A549 (cell line): ENCODE results near the gene PITPNM3. TPM values are rescaled to one million over a fixed set of nuclear protein-coding genes. Genes with fewer than 3 reads are reported as not detected.

Source experiments
- ATAC-seq, 2 experiments: fragments of 200-7000 bp in 1 of 2; fragments of >200 bp in 1 of 2; cut with Nextera tagmentation in 1 of 2; cut with Tn5 transposase in 1 of 2; 3 replicates each; pipeline versions ENCODE4 v1.8.0 to v1.9.1; 2018 to 2020; ENCODE audit warnings: mild to moderate bottlenecking in 1 of 2, moderate library complexity in 1 of 2
- CTCF ChIA-PET: fragments of 300-600 bp; sonication (Branson Sonifier 250); formaldehyde crosslinking; extraction: SDS; loops from one replicate; lab custom pipeline; 2021; ENCODE audit warnings: antibody characterized with exemption, inconsistent platforms; lab: Yijun Ruan, JAX
- POLR2A ChIA-PET: fragments of 350-600 bp; formaldehyde crosslinking; extraction: SDS; loops from one replicate; lab custom pipeline; 2021; ENCODE audit warnings: antibody characterized with exemption, inconsistent platforms; lab: Yijun Ruan, JAX
- DNase-seq, 2 experiments: peaks; one replicate each; pipeline versions ENCODE4 v3.0.0 to v3.0.0-alpha.2; 2011 to 2016; ENCODE audit warnings: low read depth in 1 of 2, low spot score in 1 of 2
- FAIRE-seq: peaks from 2 replicates; lab custom pipeline; 2011; peaks lifted over from hg19 to GRCh38; lab: Jason Lieb, UNC
- H3K27ac ChIP-seq, 2 experiments: fragments of >200 bp; sonication (Bioruptor Twin); formaldehyde crosslinking; 3 replicates each; pipeline ENCODE4 v1.5.1; 2016 to 2017
- H3K4me1 ChIP-seq: fragments of >200 bp; sonication (Bioruptor Twin); formaldehyde crosslinking; 3 replicates; pipeline ENCODE4 v1.6.1; 2016
- H3K4me2 ChIP-seq: fragments of >200 bp; sonication (Bioruptor Twin); formaldehyde crosslinking; 3 replicates; pipeline ENCODE4 v1.6.1; 2016
- H3K4me3 ChIP-seq: fragments of >200 bp; sonication (Bioruptor Twin); formaldehyde crosslinking; 3 replicates; pipeline ENCODE4 v1.5.1; 2016
- H3K9me3 ChIP-seq: fragments of >200 bp; sonication (Bioruptor Twin); formaldehyde crosslinking; 3 replicates; pipeline ENCODE4 v1.6.1; 2016
- BHLHE40 ChIP-seq: IDR thresholded peaks from 2 replicates; pipeline ENCODE4 v1.6.1; 2012; ENCODE audit warnings: low read depth, low read length, inconsistent platforms
- CBX8 ChIP-seq: fragments of 200-600 bp; sonication (generic); IDR thresholded peaks from 2 replicates; pipeline ENCODE4 v1.6.1; 2016
- CHD4 ChIP-seq: fragments of 200-600 bp; sonication (generic); IDR thresholded peaks from 2 replicates; pipeline ENCODE4 v1.6.1; 2016; ENCODE audit warnings: antibody characterized with exemption, mild to moderate bottlenecking, borderline replicate concordance
- EHF ChIP-seq: fragments of 250-450 bp; sonication (Bioruptor Pico); IDR thresholded peaks from 2 replicates; pipeline ENCODE4 v1.5.0; 2020; ENCODE audit warnings: mild to moderate bottlenecking
- EHMT2 ChIP-seq: fragments of 200-600 bp; sonication (generic); IDR thresholded peaks from 2 replicates; pipeline ENCODE4 v1.6.1; 2016; ENCODE audit warnings: antibody characterized with exemption, low read depth, mild to moderate bottlenecking, moderate library complexity
- HDAC2 ChIP-seq: fragments of 200-600 bp; sonication (generic); IDR thresholded peaks from 2 replicates; pipeline ENCODE4 v1.6.1; 2016
- HEYL ChIP-seq: fragments of 250-450 bp; sonication (Bioruptor Pico); IDR thresholded peaks from 2 replicates; pipeline ENCODE4 v1.8.0; 2021; ENCODE audit warnings: mild to moderate bottlenecking, moderate library complexity
- HOXA7 ChIP-seq: fragments of 250-450 bp; sonication (Bioruptor Pico); IDR thresholded peaks from 2 replicates; pipeline ENCODE4 v1.5.0; 2020; ENCODE audit warnings: mild to moderate bottlenecking, moderate library complexity
- HOXB13 ChIP-seq: fragments of 250-450 bp; sonication (Bioruptor Pico); IDR thresholded peaks from 2 replicates; pipeline ENCODE4 v1.5.0; 2020; ENCODE audit warnings: low read depth, mild to moderate bottlenecking, moderate library complexity
- KDM5A ChIP-seq: fragments of 200-600 bp; sonication (generic); IDR thresholded peaks from 2 replicates; pipeline ENCODE4 v1.6.1; 2016; ENCODE audit warnings: antibody characterized with exemption, mild to moderate bottlenecking
- MAZ ChIP-seq: fragments of 150-350 bp; IDR thresholded peaks from 2 replicates; pipeline ENCODE4 v1.6.1; 2014; ENCODE audit warnings: antibody characterized with exemption, low read depth, low read length, borderline replicate concordance
- MYC ChIP-seq: IDR thresholded peaks from 2 replicates; pipeline ENCODE4 v1.6.1; 2012; ENCODE audit warnings: mild to moderate bottlenecking, inconsistent platforms, low read length, improper control_type of control experiment, borderline replicate concordance
- NFE2L2 ChIP-seq: fragments of 150-350 bp; conservative IDR thresholded peaks from 2 replicates; pipeline ENCODE4 v1.6.1; 2014; ENCODE audit warnings: low read length
- NPAS2 ChIP-seq: fragments of 250-450 bp; sonication (Bioruptor Pico); IDR thresholded peaks from 2 replicates; pipeline ENCODE4 v1.8.0; 2022; ENCODE audit warnings: mild to moderate bottlenecking, moderate library complexity, borderline replicate concordance
- NR3C1 ChIP-seq: fragments of >200 bp; sonication (Bioruptor Twin); formaldehyde crosslinking; IDR thresholded peaks from 3 replicates; pipeline ENCODE4 v1.6.1; 2017
- PHF8 ChIP-seq: fragments of 200-600 bp; sonication (generic); IDR thresholded peaks from 2 replicates; pipeline ENCODE4 v1.6.1; 2016; ENCODE audit warnings: low read depth, mild to moderate bottlenecking, antibody characterized with exemption, moderate library complexity, borderline replicate concordance
- POLR2A ChIP-seq: IDR thresholded peaks from 2 replicates; pipeline ENCODE4 v1.6.1; 2012; ENCODE audit warnings: mild to moderate bottlenecking, low read length
- RARB ChIP-seq: fragments of 250-450 bp; sonication (Bioruptor Pico); IDR thresholded peaks from 2 replicates; pipeline ENCODE4 v1.8.0; 2021; ENCODE audit warnings: mild to moderate bottlenecking, moderate library complexity
- RCOR1 ChIP-seq: fragments of 150-350 bp; IDR thresholded peaks from 2 replicates; pipeline ENCODE4 v1.6.1; 2014; ENCODE audit warnings: antibody characterized with exemption, low read length, low read depth
- SMC3 ChIP-seq: fragments of >200 bp; sonication (Bioruptor Twin); formaldehyde crosslinking; IDR thresholded peaks from 3 replicates; pipeline ENCODE4 v1.6.1; 2018; ENCODE audit warnings: inconsistent platforms
- TP53 ChIP-seq: fragments of 250-450 bp; sonication (Bioruptor Pico); IDR thresholded peaks from 2 replicates; pipeline ENCODE4 v1.5.0; 2021; ENCODE audit warnings: mild to moderate bottlenecking, moderate library complexity
- ZC3H11A ChIP-seq: fragments of 450-650 bp; IDR thresholded peaks from 2 replicates; pipeline ENCODE4 v1.6.1; 2014; ENCODE audit warnings: antibody characterized with exemption, mild to moderate bottlenecking
- ZNF302 ChIP-seq: fragments of 250-450 bp; sonication (Bioruptor Pico); IDR thresholded peaks from 2 replicates; pipeline ENCODE4 v1.9.0; 2021; ENCODE audit warnings: inconsistent platforms, mild to moderate bottlenecking, moderate library complexity
- WGBS: methylation state at CpG from one replicate; pipeline ENCODE4 v1.1.6; 2017; ENCODE audit errors: missing lambda C conversion rate; 5-methylcytosine and 5-hydroxymethylcytosine counted together
- polyA plus RNA-seq, 4 experiments: library from polyadenylated mRNA; depleted of rRNA in 3 of 4; stranded (reverse); fragments of >200 nt; fragmentation: RNase III in 1 of 4; extraction: RNeasy Plus Mini Kit Qiagen cat#74134 plus additional on column Dnase treatment in 1 of 4; gene quantifications; 2 replicates in 3 of 4; 3 replicates in 1 of 4; pipeline ENCODE4 v1.2.3, GENCODE V29; 2011 to 2017
- TF ChIP-seq, protein P1 (sequence below): fragments of 200-600 bp; sonication (generic); IDR thresholded peaks from 2 replicates; pipeline ENCODE4 v1.6.1; 2016; ENCODE audit warnings: antibody characterized with exemption, mild to moderate bottlenecking, moderate library complexity
- TF ChIP-seq, protein P2 (sequence below): IDR thresholded peaks from 2 replicates; pipeline ENCODE4 v1.6.1; 2012
- TF ChIP-seq, protein P3 (sequence below): fragments of 250-450 bp; sonication (Bioruptor Pico); IDR thresholded peaks from 2 replicates; pipeline ENCODE4 v1.5.0; 2020; ENCODE audit warnings: low read depth, mild to moderate bottlenecking, moderate library complexity
- TF ChIP-seq, protein P4 (sequence below): IDR thresholded peaks from 2 replicates; pipeline ENCODE4 v1.6.1; 2012
- TF ChIP-seq, protein P5 (sequence below): fragments of 450-650 bp; IDR thresholded peaks from 2 replicates; pipeline ENCODE4 v1.6.1; 2014; ENCODE audit warnings: antibody characterized with exemption

Gene PITPNM3
- polyA plus RNA-seq, 2 of the 4 experiments (the other 2 are of a cell fraction): 0.80 to 2.2 TPM

DNA sequence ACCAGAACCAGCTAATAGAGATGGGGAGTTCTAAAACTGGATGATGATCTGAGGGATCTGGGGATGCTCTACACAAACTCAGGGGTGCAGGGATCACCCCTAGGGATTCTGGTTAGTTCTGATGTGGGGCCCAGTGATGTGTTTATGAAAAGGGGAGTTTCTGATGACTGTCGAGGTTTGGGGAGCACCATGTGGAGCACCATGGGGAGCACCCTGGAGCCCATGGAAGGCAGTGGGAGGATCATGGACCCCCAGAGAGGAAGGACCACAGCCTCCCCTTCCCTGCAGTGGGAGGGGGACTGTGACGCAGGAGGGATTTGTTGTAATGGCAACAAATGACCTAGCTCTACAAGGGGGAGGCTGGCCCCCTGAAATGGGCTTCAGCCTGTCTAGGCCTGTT is 93.7 kb downstream of the PITPNM3 start:
- Histone ChIP-seq H3K4me3 (no peak overlapping the region), H3K4me1 (peaks cover 4% of the 10 kb centered on the region), H3K9me3 (0 out of 3 replicates have a peak, but pooled peaks cover 5% of the 10 kb centered on the region), H3K4me2 (no peak overlapping the region), H3K27ac (no peak overlapping the region)
- DNase-seq (no peak), FAIRE-seq (no peak), ATAC-seq (no peak)
- 90% methylated on average over 2 of the region's 2 CpGs for WGBS
- ChIA-PET CTCF (interaction anchor here (1.1 to 8.1 kb wide), 4 partner anchors 11 to 542 kb away, joined by 3 to 77 read pairs (median 4); no protein-coding TSS in a partner anchor), POLR2A (interaction anchor here (0.9 kb wide), 1 partner anchor 177 kb away, joined by 3 read pairs; a partner anchor contains a TSS)
- TF ChIP-seq RCOR1 (no peak), KDM5A (no peak), NR3C1 (no peak), EHF (CRISPR knock-in tag) (no peak), HEYL (CRISPR knock-in tag) (no peak), NFE2L2 (no peak), TP53 (CRISPR knock-in tag) (no peak), ZC3H11A (no peak), PHF8 (no peak), NPAS2 (no peak), HDAC2 (no peak)
- TF ChIP-seq, protein P1, sequence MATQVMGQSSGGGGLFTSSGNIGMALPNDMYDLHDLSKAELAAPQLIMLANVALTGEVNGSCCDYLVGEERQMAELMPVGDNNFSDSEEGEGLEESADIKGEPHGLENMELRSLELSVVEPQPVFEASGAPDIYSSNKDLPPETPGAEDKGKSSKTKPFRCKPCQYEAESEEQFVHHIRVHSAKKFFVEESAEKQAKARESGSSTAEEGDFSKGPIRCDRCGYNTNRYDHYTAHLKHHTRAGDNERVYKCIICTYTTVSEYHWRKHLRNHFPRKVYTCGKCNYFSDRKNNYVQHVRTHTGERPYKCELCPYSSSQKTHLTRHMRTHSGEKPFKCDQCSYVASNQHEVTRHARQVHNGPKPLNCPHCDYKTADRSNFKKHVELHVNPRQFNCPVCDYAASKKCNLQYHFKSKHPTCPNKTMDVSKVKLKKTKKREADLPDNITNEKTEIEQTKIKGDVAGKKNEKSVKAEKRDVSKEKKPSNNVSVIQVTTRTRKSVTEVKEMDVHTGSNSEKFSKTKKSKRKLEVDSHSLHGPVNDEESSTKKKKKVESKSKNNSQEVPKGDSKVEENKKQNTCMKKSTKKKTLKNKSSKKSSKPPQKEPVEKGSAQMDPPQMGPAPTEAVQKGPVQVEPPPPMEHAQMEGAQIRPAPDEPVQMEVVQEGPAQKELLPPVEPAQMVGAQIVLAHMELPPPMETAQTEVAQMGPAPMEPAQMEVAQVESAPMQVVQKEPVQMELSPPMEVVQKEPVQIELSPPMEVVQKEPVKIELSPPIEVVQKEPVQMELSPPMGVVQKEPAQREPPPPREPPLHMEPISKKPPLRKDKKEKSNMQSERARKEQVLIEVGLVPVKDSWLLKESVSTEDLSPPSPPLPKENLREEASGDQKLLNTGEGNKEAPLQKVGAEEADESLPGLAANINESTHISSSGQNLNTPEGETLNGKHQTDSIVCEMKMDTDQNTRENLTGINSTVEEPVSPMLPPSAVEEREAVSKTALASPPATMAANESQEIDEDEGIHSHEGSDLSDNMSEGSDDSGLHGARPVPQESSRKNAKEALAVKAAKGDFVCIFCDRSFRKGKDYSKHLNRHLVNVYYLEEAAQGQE: no peak

DNA sequence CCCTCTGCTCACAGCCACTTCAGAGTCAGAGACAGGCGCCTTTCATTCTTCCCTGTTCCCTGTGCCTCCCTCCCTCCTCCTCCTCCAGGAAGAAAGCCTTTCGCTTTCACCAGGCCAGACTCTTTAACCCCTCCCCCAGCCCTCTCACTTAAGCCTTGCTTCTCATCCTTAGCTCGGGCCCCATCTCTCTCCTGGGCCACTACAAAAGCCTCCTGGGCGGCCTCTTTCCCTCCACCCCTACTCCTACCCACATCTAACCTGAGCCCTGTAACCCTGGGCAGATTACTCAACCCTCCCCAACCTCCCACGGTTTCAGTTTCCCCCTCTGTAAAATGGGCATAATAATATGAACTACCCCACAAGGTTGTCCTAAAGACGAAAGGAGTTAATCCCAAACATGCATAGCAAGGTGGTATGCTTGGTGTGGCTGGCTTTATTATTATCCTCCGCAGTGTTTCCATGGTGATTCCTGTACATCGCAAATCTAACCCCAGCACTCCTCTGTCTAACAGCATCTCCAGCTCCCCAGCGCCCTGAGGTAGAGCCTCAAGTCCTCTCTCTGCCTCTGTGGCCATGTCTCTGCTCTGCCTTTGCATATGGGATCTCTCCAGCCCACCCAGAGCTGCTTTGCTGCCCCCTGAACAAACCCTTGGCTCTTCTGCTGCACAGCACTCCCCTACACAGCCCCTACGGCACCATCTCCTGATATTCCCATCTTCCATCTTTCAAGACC is 94.4 kb downstream of the PITPNM3 start:
- DNase-seq (no peak), ATAC-seq (no peak), FAIRE-seq (no peak)
- ChIA-PET POLR2A (no interaction called here), CTCF (interaction anchor here (1.5 to 8.1 kb wide), 3 partner anchors 11 to 542 kb away, joined by 3 to 77 read pairs (median 5); no protein-coding TSS in a partner anchor)
- H3K27ac ChIP-seq: no peak overlapping the region
- no peaks in the 10 kb centered on the region for H3K9me3 ChIP-seq
- H3K4me3 ChIP-seq: no peak overlapping the region
- no peak for TF ChIP-seq CHD4
- no peak for TF ChIP-seq CBX8
- TF ChIP-seq ZNF302: no peak
- TF ChIP-seq NFE2L2: no peak
- TF ChIP-seq, all 56 proteins: peak for 0
- Histone ChIP-seq H3K4me1 (peaks cover 12% of the 10 kb centered on the region), H3K4me2 (no peak overlapping the region)
- WGBS: 76% methylated on average over 10 of the region's 10 CpGs

DNA sequence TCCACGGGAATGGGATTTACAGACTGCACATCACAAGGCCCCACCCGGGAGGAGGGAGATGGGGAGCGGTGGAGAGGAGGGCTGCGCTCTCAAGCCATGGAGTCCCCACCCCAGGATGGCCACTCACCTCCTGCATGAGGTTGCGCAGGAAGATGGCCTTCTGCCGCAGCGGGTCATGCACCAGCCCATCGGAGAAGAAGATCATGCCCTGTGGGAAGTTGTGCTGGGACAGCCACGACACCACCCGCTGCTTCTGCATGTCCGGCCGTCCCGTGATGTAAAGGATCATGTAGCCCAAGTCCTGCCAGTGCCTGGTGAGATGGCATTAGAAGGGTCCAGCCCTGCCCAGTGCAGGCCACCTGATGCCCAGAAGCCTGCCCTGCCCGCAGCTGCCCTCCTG is 95.1 kb downstream of the PITPNM3 start:
- H3K9me3 ChIP-seq: no peaks in the 10 kb centered on the region
- TF ChIP-seq, protein P2, sequence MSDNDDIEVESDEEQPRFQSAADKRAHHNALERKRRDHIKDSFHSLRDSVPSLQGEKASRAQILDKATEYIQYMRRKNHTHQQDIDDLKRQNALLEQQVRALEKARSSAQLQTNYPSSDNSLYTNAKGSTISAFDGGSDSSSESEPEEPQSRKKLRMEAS: no peak
- TF ChIP-seq EHMT2: no peak
- no peak for TF ChIP-seq RARB (CRISPR knock-in tag)
- TF ChIP-seq MAZ: no peak
- TF ChIP-seq TP53 (CRISPR knock-in tag): no peak
- TF ChIP-seq HOXB13: no peak
- no peak for TF ChIP-seq ZNF302
- TF ChIP-seq POLR2A: no peak
- no peak for TF ChIP-seq HOXA7 (CRISPR knock-in tag)
- TF ChIP-seq, protein P3, sequence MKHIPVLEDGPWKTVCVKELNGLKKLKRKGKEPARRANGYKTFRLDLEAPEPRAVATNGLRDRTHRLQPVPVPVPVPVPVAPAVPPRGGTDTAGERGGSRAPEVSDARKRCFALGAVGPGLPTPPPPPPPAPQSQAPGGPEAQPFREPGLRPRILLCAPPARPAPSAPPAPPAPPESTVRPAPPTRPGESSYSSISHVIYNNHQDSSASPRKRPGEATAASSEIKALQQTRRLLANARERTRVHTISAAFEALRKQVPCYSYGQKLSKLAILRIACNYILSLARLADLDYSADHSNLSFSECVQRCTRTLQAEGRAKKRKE (CRISPR knock-in tag): no peak
- no peak for TF ChIP-seq CHD4
- TF ChIP-seq, protein P4, sequence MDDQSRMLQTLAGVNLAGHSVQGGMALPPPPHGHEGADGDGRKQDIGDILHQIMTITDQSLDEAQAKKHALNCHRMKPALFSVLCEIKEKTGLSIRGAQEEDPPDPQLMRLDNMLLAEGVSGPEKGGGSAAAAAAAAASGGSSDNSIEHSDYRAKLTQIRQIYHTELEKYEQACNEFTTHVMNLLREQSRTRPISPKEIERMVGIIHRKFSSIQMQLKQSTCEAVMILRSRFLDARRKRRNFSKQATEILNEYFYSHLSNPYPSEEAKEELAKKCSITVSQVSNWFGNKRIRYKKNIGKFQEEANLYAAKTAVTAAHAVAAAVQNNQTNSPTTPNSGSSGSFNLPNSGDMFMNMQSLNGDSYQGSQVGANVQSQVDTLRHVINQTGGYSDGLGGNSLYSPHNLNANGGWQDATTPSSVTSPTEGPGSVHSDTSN: no peak
- TF ChIP-seq BHLHE40: no peak
- TF ChIP-seq MYC: no peak
- TF ChIP-seq, protein P5, sequence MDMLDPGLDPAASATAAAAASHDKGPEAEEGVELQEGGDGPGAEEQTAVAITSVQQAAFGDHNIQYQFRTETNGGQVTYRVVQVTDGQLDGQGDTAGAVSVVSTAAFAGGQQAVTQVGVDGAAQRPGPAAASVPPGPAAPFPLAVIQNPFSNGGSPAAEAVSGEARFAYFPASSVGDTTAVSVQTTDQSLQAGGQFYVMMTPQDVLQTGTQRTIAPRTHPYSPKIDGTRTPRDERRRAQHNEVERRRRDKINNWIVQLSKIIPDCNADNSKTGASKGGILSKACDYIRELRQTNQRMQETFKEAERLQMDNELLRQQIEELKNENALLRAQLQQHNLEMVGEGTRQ: no peak
- TF ChIP-seq SMC3: no peak
- no peak for DNase-seq
- H3K4me3 ChIP-seq: no peak overlapping the region
- H3K4me1 ChIP-seq: peaks cover 18% of the 10 kb centered on the region
- H3K27ac ChIP-seq: no peak overlapping the region
- CTCF ChIA-PET: interaction anchor here (8.1 kb wide), 1 partner anchor 12 kb away, joined by 77 read pairs; no protein-coding TSS in a partner anchor
- no peak for ATAC-seq
- H3K4me2 ChIP-seq: no peak overlapping the region
- FAIRE-seq: no peak
- POLR2A ChIA-PET: no interaction called here
- 91% methylated on average over 14 of the region's 14 CpGs for WGBS
